PC-9 (cell line): ENCODE data around the gene LINC00237.

Experiments
- CTCF ChIP-seq: fragments of 200-600 bp; sonication (generic); conservative IDR thresholded peaks from 2 replicates; pipeline ENCODE4 v1.6.1; 2017; ENCODE audit warnings: mixed run types, antibody characterized with exemption, mild to moderate bottlenecking, moderate library complexity
- EZH2 ChIP-seq: fragments of 200-600 bp; sonication (generic); IDR thresholded peaks from 2 replicates; pipeline ENCODE4 v1.8.0; 2017; ENCODE audit warnings: antibody characterized with exemption, low read depth

GRCh38 chr20:21133404-21133803 is 27.2 kb upstream of the LINC00237 start:
- TF ChIP-seq CTCF: no peak
- TF ChIP-seq EZH2: no peak
